Fibroblast of skin of left biceps (primary cell): Measurements from ENCODE around the gene DRAXIN.

ENCODE experiments used
- DNase-seq, 2 experiments: peaks; one replicate each; pipeline ENCODE4 v3.0.0-alpha.2; 2013; ENCODE audit warnings: low read depth in 2 of 2

The DRAXIN gene

GRCh38 chr1:11764115-11764514 is 72.6 kb downstream of the DRAXIN start:
- DNase-seq, result no peak

GRCh38 chr1:11764519-11764918 is 73.0 kb downstream of the DRAXIN start:
- DNase-seq, result no peak

GRCh38 chr1:11765661-11766428 is 74.3 kb downstream of the DRAXIN start:
- DNase-seq, result no peak

- DNase-seq, result no peak
Measured at GRCh38 chr1:11766429-11766776, 74.9 kb downstream of the DRAXIN start.

GRCh38 chr1:11767922-11768704 is 76.6 kb downstream of the DRAXIN start:
- no peak for DNase-seq

GRCh38 chr1:11768821-11769220 is 77.3 kb downstream of the DRAXIN start:
- no peak for DNase-seq

GRCh38 chr1:11769274-11769673 is 77.8 kb downstream of the DRAXIN start:
- DNase-seq, result no peak

- peak in 1 of 2 experiments; percentile 1 for DNase-seq
Measured at GRCh38 chr1:11770011-11770410, 78.5 kb downstream of the DRAXIN start.

- DNase-seq, result no peak
Measured at GRCh38 chr1:11771481-11772043, 80.1 kb downstream of the DRAXIN start.

- no peak for DNase-seq
Measured at GRCh38 chr1:11772458-11772857, 80.9 kb downstream of the DRAXIN start.

GRCh38 chr1:11774753-11775152 is 83.2 kb downstream of the DRAXIN start:
- no peak for DNase-seq
